H1 (cell line): ENCODE results near the gene MYNN.

Experiments used
- ATF3 ChIP-seq: IDR thresholded peaks from 2 replicates; pipeline ENCODE4 v1.6.1; 2011; ENCODE audit warnings: low read depth, mild to moderate bottlenecking, low read length; ENCODE audit not compliant: insufficient read depth
- CHD2 ChIP-seq: IDR thresholded peaks from 2 replicates; pipeline ENCODE4 v1.6.1; 2012; ENCODE audit warnings: low read length, improper control_type of control experiment
- CTCF ChIP-seq, 3 experiments: IDR thresholded peaks; 1 replicate in 2 of 3; 2 replicates in 1 of 3; pipeline versions ENCODE4 v1.5.1 to v1.6.1; 2011; ENCODE audit warnings: low read length in 3 of 3, mild to moderate bottlenecking in 3 of 3, inconsistent platforms in 2 of 3, low read depth in 1 of 3, moderate library complexity in 1 of 3; ENCODE audit not compliant: insufficient read depth in 1 of 3; ENCODE audit errors: control extremely low read depth in 1 of 3
- EP300 ChIP-seq, 2 experiments: IDR thresholded peaks; 1 replicate in 1 of 2; 2 replicates in 1 of 2; pipeline ENCODE4 v1.6.1; 2011 to 2012; ENCODE audit warnings: low read depth in 2 of 2, low read length in 2 of 2, mild to moderate bottlenecking in 2 of 2, borderline replicate concordance in 1 of 2, inconsistent platforms in 1 of 2, moderate library complexity in 1 of 2
- JUN ChIP-seq: IDR thresholded peaks from 2 replicates; pipeline ENCODE4 v1.6.1; 2011; ENCODE audit warnings: low read depth, mild to moderate bottlenecking, improper control_type of control experiment, low read length
- POLR2A ChIP-seq, 2 experiments: IDR thresholded peaks; 1 replicate in 1 of 2; 2 replicates in 1 of 2; pipeline ENCODE4 v1.6.1; 2011; ENCODE audit warnings: low read depth in 2 of 2, low read length in 2 of 2, mild to moderate bottlenecking in 2 of 2; ENCODE audit errors: control extremely low read depth in 1 of 2
- POLR2AphosphoS5 ChIP-seq: IDR thresholded peaks from 2 replicates; pipeline ENCODE4 v1.6.1; 2011; ENCODE audit warnings: low read depth, low read length
- RBBP5 ChIP-seq: IDR thresholded peaks from 2 replicates; pipeline ENCODE4 v1.7.1; 2012; ENCODE audit warnings: low read depth, mild to moderate bottlenecking, inconsistent platforms, low read length, moderate library complexity, borderline replicate concordance
- RFX5 ChIP-seq: IDR thresholded peaks from 2 replicates; pipeline ENCODE4 v1.6.1; 2011; ENCODE audit warnings: low read depth, low read length, improper control_type of control experiment, borderline replicate concordance

GRCh38 chr3:169836078-169836941 lies 63.1 kb downstream of the MYNN start:
- TF ChIP-seq POLR2AphosphoS5, result no peak
- TF ChIP-seq RFX5, result no peak
- TF ChIP-seq ATF3, result no peak
- no peak for TF ChIP-seq POLR2A (IDR thresholded peaks at IDR 0.05; ENCODE audit: control extremely low read depth in 1 of 2, low read depth in 2 of 2, low read length in 2 of 2)
- no peak for TF ChIP-seq EP300 (IDR thresholded peaks at IDR 0.05; ENCODE audit: borderline replicate concordance in 1 of 2, low read depth in 2 of 2, low read length in 2 of 2)
- TF ChIP-seq CTCF (IDR thresholded peaks at IDR 0.05; ENCODE audit: control extremely low read depth in 1 of 3, insufficient read depth in 1 of 3, low read depth in 1 of 3, low read length in 3 of 3), result no peak
- no peak for TF ChIP-seq RBBP5
- TF ChIP-seq JUN, result no peak
- no peak for TF ChIP-seq CHD2
